ENCODE data around the gene SPINT2. TPM values are rescaled to one million over a fixed set of nuclear protein-coding genes. Genes with fewer than 3 reads are reported as not detected.
"Not testable (repeated sequence)": the region's sequence is repeated elsewhere in the genome, so short reads cannot be mapped to it uniquely, and the experiment has no call there.

The SPINT2 gene
- total RNA-seq, 1 donor from 2014 or later = 71.0 TPM

DNA sequence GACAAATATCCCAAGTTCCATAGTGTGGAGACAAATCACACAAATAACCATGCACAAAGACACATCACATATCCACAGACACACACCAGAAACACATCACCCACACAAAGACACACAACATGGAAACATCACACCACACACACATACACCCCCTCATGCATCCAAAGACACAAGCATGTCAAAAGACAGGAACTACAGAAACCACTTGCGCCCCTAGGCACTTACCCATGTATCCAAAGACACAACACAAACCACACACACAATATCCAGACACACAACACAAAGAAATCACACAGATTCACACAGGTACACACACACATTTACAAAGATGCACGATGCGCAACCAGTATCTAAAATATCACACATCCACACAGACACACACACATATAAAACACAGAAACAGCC, 41.3 kb upstream of the SPINT2 start:
- TF ChIP-seq, protein P1, sequence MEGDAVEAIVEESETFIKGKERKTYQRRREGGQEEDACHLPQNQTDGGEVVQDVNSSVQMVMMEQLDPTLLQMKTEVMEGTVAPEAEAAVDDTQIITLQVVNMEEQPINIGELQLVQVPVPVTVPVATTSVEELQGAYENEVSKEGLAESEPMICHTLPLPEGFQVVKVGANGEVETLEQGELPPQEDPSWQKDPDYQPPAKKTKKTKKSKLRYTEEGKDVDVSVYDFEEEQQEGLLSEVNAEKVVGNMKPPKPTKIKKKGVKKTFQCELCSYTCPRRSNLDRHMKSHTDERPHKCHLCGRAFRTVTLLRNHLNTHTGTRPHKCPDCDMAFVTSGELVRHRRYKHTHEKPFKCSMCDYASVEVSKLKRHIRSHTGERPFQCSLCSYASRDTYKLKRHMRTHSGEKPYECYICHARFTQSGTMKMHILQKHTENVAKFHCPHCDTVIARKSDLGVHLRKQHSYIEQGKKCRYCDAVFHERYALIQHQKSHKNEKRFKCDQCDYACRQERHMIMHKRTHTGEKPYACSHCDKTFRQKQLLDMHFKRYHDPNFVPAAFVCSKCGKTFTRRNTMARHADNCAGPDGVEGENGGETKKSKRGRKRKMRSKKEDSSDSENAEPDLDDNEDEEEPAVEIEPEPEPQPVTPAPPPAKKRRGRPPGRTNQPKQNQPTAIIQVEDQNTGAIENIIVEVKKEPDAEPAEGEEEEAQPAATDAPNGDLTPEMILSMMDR (IDR thresholded peaks at IDR 0.05) = no peak
- no peak for TF ChIP-seq EZH2 (IDR thresholded peaks at IDR 0.05)
- no peak for TF ChIP-seq EZH2phosphoT487 (IDR thresholded peaks at IDR 0.05)
- H2AFZ ChIP-seq (replicated peaks) = no peak overlapping the region
- DNase-seq (ENCODE audit: low spot score) = no peak

GRCh38 chr19:38223617-38224013, 40.8 kb upstream of the SPINT2 start:
- Histone ChIP-seq H2AFZ (replicated peaks) (peak overlapping the region; percentile 45), H3K27me3 (peaks cover 36% of the 10 kb centered on the region), H3K36me3 (no peaks in the 10 kb centered on the region), H3K79me2 (ENCODE audit: low read depth) (peaks cover 6% of the 10 kb centered on the region), H4K20me1 (ENCODE audit: low read depth) (peaks cover 19% of the 10 kb centered on the region), H3F3A (ENCODE audit: low read depth) (peaks cover 25% of the 10 kb centered on the region), H3K4me3 (peak overlapping the region; percentile 78), H3K4me1 (peaks cover 11% of the 10 kb centered on the region), H3K9me3 (ENCODE audit: low read depth) (no peaks in the 10 kb centered on the region), H3K9ac (no peak overlapping the region), H3K4me2 (peak overlapping the region; percentile 85), H3K27ac (no peak overlapping the region)
- Mint-ChIP-seq H3K4me1 (peaks cover 28% of the 10 kb centered on the region), H3K4me3 (peak overlapping the region; percentile 77), H3K36me3 (peaks cover 2% of the 10 kb centered on the region), H3K27ac (no peak overlapping the region), H3K9me3 (no peaks in the 10 kb centered on the region), H3K27me3 (ENCODE audit: insufficient read depth, low read depth) (peaks cover 15% of the 10 kb centered on the region)
- TF ChIP-seq EZH2 (IDR thresholded peaks at IDR 0.05) = no peak
- no peak for TF ChIP-seq EZH2phosphoT487 (IDR thresholded peaks at IDR 0.05)
- TF ChIP-seq, protein P1 (IDR thresholded peaks at IDR 0.05) = no peak
- no peak for DNase-seq (ENCODE audit: low spot score)

More for the DNA sequence above, 41.3 kb upstream of the SPINT2 start:
- H3K36me3 ChIP-seq = no peaks in the 10 kb centered on the region
- no peak overlapping the region for H3K27ac ChIP-seq
- Mint-ChIP-seq H3K36me3 (peaks cover 7% of the 10 kb centered on the region), H3K27ac (no peak overlapping the region), H3K27me3 (ENCODE audit: insufficient read depth, low read depth) (peaks cover 15% of the 10 kb centered on the region), H3K9me3 (no peaks in the 10 kb centered on the region), H3K4me1 (peaks cover 33% of the 10 kb centered on the region), H3K4me3 (peak overlapping the region; percentile 77)
- peaks cover 6% of the 10 kb centered on the region for H3K79me2 ChIP-seq (ENCODE audit: low read depth)
- H3K4me1 ChIP-seq = peaks cover 10% of the 10 kb centered on the region
- H4K20me1 ChIP-seq (ENCODE audit: low read depth) = peaks cover 18% of the 10 kb centered on the region
- peak overlapping the region; percentile 78 for H3K4me3 ChIP-seq
- no peaks in the 10 kb centered on the region for H3K9me3 ChIP-seq (ENCODE audit: low read depth)
- peaks cover 31% of the 10 kb centered on the region for H3K27me3 ChIP-seq
- H3F3A ChIP-seq (ENCODE audit: low read depth) = peaks cover 23% of the 10 kb centered on the region
- H3K9ac ChIP-seq = no peak overlapping the region
- H3K4me2 ChIP-seq = peak overlapping the region; percentile 85

DNA sequence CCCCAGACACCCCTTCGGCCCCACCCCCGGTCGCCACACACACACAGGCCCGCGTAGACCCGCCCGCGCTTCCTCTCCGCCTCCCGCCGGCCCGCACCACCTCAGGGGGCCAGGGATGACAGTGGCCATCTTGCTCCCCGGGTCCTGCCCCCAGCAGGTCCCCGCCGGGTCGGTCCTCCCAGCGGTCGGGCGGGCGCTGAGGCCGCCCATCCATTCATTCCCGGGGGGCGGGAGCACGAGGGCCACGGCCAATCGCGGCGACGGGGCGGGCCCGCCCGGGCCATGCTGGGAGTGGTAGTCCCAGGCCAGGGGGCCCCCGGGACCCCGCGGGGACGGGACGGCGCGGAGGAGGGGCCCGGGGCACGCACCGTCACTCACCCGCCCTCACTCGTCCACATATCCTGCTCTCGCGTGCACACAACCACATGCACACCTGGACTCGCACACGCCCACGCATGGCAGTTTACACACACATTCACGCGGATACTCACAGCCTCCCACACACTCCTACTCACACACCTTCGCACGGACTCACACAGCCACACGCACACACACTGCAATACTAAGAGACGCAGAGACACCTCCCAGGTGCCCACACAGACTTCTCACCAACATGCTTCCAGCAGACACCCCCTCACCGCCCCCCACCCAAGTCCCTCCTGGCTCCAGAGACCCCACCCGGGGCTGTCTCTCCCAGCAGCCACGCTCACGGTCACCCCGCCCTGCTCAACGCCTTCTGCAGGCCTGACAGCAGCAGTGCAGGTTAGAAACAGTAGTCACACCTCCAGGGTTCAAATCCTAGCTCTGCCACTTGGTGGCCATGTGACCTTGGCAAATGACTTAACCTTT, 40.1 kb upstream of the SPINT2 start, which contains the start of gene DPF1:
Gene DPF1, minus strand, starts transcription at position 209 of the 849 bp plus-strand sequence. Its CDS starts 80 bp downstream, at position 129.
- H3K4me1 Mint-ChIP-seq = peaks cover 28% of the 10 kb centered on the region
- peaks cover 15% of the 10 kb centered on the region for H3K27me3 Mint-ChIP-seq (ENCODE audit: insufficient read depth, low read depth)
- H3K4me3 Mint-ChIP-seq = peak within 1 kb of the TSS; percentile 88
- TF ChIP-seq, protein P1 (IDR thresholded peaks at IDR 0.05) = peak; percentile 33
- TF ChIP-seq EZH2phosphoT487 (IDR thresholded peaks at IDR 0.05) (no peak), EZH2 (IDR thresholded peaks at IDR 0.05) (no peak)
- peak within 1 kb of the TSS; percentile 45 for H2AFZ ChIP-seq (replicated peaks)
- H3K27ac Mint-ChIP-seq = peak within 1 kb of the TSS; percentile 67
- H3K79me2 ChIP-seq (ENCODE audit: low read depth) = peaks cover 6% of the 10 kb centered on the region
- no peak within 1 kb of the TSS for H3K27ac ChIP-seq
- peak; percentile 93 for DNase-seq (ENCODE audit: low spot score)
- H4K20me1 ChIP-seq (ENCODE audit: low read depth) = peaks cover 19% of the 10 kb centered on the region
- peaks cover 1% of the 10 kb centered on the region for H3K36me3 Mint-ChIP-seq
- no peak within 1 kb of the TSS for H3K9ac ChIP-seq
- no peaks in the 10 kb centered on the region for H3K9me3 Mint-ChIP-seq
- H3K27me3 ChIP-seq = peaks cover 43% of the 10 kb centered on the region
- H3K4me2 ChIP-seq = peak within 1 kb of the TSS; percentile 85
- peak within 1 kb of the TSS; percentile 78 for H3K4me3 ChIP-seq
- no peaks in the 10 kb centered on the region for H3K9me3 ChIP-seq (ENCODE audit: low read depth)
- H3K4me1 ChIP-seq = peaks cover 11% of the 10 kb centered on the region
- H3F3A ChIP-seq (ENCODE audit: low read depth) = peaks cover 31% of the 10 kb centered on the region
- H3K36me3 ChIP-seq = no peaks in the 10 kb centered on the region

DNA sequence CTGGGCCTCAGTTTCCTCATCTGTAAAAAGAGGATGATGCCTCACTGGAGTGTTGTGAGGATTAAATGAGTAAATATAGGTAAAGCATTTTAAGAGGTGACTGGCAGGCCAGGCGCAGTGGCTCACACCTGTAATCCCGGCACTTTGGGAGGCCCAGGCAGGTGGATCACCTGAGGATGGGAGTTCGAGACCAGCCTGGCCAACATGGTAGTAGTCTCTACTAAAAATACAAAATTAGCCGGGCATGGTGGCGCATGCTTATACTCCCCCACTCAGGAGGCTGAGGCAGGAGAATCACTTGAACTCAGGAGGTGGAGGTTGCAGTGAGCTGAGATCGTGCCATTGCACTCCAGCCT, 39.5 kb upstream of the SPINT2 start:
- Histone ChIP-seq H3K27me3 (peaks cover 43% of the 10 kb centered on the region), H3F3A (ENCODE audit: low read depth) (peaks cover 34% of the 10 kb centered on the region), H4K20me1 (ENCODE audit: low read depth) (peaks cover 19% of the 10 kb centered on the region), H3K4me1 (peaks cover 11% of the 10 kb centered on the region)
- not testable (repeated sequence) for H3K9ac ChIP-seq; H3K36me3 Mint-ChIP-seq; H3K4me3 ChIP-seq; H3K36me3 ChIP-seq; H3K27ac ChIP-seq; H3K9me3 ChIP-seq (ENCODE audit: low read depth); H3K79me2 ChIP-seq (ENCODE audit: low read depth); H2AFZ ChIP-seq (replicated peaks); DNase-seq (ENCODE audit: low spot score); H3K9me3 Mint-ChIP-seq; H3K4me2 ChIP-seq; H3K27ac Mint-ChIP-seq
- Mint-ChIP-seq H3K27me3 (ENCODE audit: insufficient read depth, low read depth) (peaks cover 15% of the 10 kb centered on the region), H3K4me1 (peaks cover 29% of the 10 kb centered on the region), H3K4me3 (peak overlapping the region; percentile 88)
